GM19328 (cell line): ENCODE data around the gene ZNF235.
"Not testable (repeated sequence)": the region's sequence is repeated elsewhere in the genome, so short reads cannot be mapped to it uniquely, and the experiment has no call there.

Experiments used
- ATAC-seq: cut with Tn5 transposase; IDR thresholded peaks from one replicate; pipeline ENCODE4 v1.9.1; 2021; ENCODE audit warnings: mild to moderate bottlenecking, moderate library complexity; ENCODE audit not compliant: unreplicated experiment

ZNF235 gene

DNA sequence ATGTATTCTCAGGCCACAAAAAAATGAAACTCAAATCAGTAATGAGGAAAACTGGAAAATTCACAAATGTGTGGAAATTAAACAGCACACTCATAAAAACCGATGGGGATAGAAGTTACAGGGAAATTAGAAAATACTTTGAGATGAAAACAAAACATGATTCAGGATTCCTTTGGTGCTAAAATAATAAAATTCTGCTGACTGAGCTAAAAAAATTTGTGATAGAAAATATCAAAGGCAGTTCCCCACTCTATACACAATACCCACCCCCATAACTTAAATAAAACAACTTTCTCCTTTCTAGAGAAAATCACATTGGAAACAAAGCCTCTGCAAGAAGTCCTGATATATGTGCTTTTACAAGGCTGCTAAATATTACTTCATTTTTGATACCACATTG, 46.7 kb downstream of the ZNF235 start:
- no peak for ATAC-seq

DNA sequence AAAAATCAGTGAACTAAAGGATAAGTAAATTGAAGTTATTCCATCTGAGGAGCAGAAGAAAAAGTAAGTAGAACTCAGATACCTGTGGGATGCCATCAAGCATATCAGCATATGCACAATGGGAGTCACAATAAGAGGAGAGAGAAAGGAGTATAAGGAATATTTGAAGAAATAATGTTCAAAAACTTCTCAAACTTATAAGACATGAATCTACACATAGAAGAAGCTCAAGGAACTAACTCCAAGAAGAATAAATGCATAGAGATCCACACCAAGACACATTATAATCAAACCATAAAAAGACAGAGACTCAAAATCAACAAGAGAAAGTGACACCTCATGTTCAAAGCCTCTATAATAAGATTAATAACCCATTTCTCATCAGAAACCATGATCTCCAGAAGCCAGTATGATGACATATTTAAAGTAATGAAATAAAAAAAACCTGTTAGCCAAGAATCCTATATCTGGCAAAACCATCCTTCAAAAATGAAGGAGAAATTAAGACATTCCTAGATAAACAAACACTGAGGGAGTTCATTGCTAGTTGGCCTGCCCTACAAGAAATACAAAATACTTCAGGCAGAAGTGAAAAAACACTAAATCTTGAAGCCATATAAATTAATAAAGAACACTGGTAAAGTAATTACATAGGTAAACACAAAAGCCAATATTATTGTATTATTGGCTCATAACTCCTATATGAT, 49.0 kb downstream of the ZNF235 start:
- no peak for ATAC-seq

DNA sequence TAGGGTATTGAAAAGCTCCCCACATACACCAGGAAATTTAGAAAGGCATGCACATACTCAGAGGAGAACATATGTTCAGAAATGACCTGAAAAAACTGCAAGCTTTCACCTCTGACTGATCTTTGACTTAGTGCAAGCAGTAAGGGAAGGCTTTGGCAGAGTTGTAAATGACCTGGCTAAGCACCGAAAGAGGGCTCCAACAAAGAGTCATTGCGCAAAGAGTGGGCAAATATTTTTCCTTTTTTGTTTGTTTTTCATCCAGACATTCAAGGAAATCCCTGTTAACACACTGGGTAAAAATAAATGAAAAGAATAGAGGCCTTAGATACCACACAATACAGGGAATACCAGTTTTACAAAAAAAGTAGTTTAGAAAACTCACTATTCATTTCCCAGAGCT, 50.3 kb downstream of the ZNF235 start:
- ATAC-seq, result no peak

DNA sequence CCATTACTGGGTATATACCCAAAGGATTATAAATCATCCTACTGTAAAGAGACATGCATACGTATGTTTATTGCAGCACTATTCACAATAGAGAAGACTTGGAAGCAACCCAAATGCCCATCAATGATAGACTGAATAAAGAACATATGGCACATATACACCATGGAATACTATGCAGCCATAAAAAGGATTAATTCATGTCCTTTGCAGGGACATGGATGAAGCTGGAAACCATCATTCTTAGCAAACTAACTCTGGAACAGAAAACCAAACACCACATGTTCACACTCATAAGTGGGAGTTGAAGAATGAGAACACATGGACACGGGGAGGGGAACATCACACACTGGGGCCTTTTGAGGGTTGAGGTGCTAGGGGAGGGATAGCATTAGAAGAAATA, 51.4 kb downstream of the ZNF235 start:
- not testable (repeated sequence) for ATAC-seq

DNA sequence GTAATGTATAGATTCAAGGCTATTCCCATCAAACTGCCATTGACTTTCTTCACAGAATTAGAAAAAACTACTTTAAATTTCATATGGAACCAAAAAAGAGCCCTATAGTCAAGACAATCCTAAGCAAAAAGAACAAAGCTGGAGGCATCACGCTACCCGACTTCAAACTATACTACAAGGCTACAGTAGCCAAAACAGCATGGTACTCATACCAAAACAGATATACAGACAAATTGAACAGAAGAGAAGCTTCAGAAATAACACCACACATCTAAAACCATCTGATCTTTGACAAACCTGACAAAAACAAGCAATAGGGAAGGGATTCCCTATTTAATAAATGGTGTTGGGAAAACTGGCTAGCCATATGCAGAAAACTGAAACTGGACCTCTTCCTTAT, 52.5 kb downstream of the ZNF235 start:
- ATAC-seq, result not testable (repeated sequence)

DNA sequence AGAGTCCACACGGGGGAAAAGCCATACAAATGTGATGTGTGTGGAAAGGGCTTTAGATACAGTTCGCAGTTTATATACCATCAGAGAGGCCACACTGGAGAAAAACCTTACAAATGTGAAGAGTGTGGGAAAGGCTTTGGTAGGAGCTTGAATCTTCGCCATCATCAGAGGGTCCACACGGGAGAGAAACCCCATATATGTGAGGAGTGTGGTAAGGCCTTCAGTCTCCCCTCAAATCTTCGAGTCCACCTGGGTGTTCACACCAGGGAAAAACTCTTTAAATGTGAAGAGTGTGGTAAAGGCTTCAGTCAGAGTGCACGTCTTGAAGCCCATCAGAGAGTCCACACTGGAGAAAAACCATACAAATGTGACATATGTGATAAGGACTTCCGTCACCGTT, 68.4 kb downstream of the ZNF235 start:
- ATAC-seq, result no peak
